GM18519 (cell line): ENCODE data around the gene DCAF11.
A peak's percentile ranks its signal among the peaks of the same experiment; 100 is the strongest.

Experiments used
- ATAC-seq: cut with Tn5 transposase; IDR thresholded peaks from one replicate; pipeline ENCODE4 v1.9.1; 2021; ENCODE audit warnings: mild to moderate bottlenecking, moderate library complexity; ENCODE audit not compliant: unreplicated experiment, low FRiP score

DCAF11 gene

GRCh38 chr14:24078146-24078545 lies 36.4 kb upstream of the DCAF11 start:
- ATAC-seq = no peak

- ATAC-seq = no peak
Measured at GRCh38 chr14:24079491-24080141, 35.0 kb upstream of the DCAF11 start.

- ATAC-seq = no peak
Measured at GRCh38 chr14:24080142-24080530, 34.4 kb upstream of the DCAF11 start.

- peak; percentile 70 for ATAC-seq
Measured at GRCh38 chr14:24080888-24081738, 33.5 kb upstream of the DCAF11 start.

GRCh38 chr14:24081739-24082211 lies 32.8 kb upstream of the DCAF11 start:
- no peak for ATAC-seq

GRCh38 chr14:24082411-24083080 lies 32.0 kb upstream of the DCAF11 start:
- ATAC-seq = no peak

- ATAC-seq = no peak
Measured at GRCh38 chr14:24083462-24083861, 31.1 kb upstream of the DCAF11 start.

- ATAC-seq = no peak
Measured at GRCh38 chr14:24084440-24084839, 30.1 kb upstream of the DCAF11 start.

GRCh38 chr14:24085215-24085614 lies 29.4 kb upstream of the DCAF11 start:
- ATAC-seq = no peak

DNA sequence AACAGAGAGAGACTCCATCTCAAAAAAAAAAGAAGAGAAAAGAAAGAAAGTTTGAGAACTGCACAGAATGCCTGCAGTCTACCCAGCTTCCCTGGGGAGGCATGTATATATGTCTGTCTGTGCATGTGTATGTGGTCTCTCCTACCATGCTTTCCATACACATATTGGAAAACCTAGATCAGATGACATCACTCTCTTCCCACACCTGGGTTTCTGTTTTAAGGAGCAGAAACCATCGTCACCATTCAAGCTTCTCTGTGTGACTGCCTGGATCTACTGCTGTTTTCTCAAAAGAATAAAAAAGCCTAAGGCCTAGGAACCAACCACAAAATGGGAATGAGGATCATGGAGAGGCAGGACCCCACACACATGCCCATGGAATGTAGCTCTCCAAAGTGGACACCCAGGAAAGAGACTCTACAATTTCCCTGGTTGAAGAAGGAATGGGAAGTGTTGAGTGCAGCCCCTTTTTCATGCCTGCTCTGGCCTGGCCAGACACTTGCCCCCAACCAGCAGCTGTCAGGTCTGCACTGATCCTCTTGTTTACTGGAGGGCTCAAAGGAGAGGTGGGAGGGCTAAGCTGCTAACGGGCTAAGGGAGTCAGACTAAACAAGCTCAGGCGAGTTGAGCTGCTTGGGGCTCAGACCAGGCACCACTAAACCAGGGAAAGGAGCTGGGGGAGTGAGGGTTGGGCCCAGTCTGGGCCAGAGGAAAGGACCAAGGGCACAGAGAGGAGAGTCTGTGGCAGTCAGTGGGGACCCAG lies 28.2 kb upstream of the DCAF11 start:
- no peak for ATAC-seq

GRCh38 chr14:24087004-24087403 lies 27.6 kb upstream of the DCAF11 start:
- no peak for ATAC-seq

DNA sequence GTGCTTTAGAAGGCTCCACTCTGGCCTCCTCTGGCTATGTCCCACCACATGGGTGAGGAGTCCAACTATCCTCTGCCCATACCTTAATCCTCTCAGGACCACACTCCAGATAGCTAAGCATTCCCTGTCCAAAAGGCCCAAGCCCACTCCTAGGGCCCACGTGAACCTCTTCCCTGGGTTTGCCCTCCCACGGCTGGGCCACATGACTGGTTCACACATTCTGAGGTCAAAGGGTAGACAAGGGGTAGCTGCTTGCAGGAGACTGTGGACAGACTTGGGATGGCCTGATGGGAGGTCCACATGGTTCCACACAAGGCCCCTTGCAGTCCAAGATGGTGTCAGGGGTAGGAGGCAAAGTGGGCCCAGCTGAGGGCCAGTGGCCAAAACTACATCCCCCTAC lies 26.5 kb upstream of the DCAF11 start:
- ATAC-seq = no peak

DNA sequence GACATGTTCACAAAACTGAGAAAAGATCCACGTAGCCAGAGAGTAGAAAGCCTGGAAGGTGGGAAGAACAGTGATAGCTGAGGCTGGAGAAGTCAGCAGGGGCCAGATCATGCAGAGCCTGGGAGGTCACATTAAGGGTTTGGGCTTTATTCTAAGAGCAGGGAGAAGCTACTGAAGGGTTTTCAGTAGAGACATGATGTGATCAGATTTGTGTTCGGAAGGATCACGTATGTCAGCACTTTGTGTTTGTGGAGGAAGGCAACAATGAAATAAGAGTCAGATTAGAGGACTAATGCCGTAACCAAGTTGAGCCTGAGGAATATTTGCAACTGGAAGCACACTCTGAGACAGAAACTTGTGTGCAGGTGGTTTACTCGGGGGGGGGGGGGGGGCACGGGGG lies 24.7 kb upstream of the DCAF11 start:
- no peak for ATAC-seq

- no peak for ATAC-seq
Measured at GRCh38 chr14:24092110-24092504, 22.5 kb upstream of the DCAF11 start.

DNA sequence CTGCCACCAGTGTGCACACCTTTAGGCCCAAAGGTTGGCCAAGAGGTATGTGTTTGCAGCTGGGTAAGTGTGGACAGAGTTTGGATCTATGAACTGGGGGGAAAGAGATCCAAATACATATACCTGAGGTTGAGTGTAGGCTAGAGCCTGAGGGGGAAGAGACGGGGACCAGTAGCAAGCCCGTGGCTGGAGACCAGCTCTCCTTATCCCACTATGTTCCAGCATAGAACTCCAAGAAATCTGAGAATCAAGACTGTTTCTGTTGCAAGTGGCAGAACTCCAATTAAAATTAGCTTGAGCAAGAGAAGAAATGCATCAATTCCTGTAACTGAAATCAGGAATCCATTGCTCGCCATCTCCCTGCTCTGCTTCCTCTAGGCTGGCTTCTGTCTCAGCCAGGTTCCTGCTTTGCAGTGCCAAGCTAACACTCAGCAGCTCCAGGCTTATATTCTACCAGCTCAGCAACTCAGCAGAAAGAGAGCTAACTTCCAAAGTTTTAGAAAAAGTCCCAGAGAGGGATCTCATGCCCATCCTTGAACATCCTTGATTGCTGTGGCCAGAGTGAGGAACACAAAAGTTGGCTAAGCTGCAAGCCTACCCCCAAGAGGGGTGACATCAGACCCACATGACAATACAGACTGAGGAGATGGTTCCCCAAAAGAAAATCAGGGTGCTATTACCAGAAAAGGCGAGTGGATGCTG lies 21.9 kb upstream of the DCAF11 start:
- no peak for ATAC-seq

- ATAC-seq = no peak
Measured at GRCh38 chr14:24093207-24093900, 21.2 kb upstream of the DCAF11 start.

DNA sequence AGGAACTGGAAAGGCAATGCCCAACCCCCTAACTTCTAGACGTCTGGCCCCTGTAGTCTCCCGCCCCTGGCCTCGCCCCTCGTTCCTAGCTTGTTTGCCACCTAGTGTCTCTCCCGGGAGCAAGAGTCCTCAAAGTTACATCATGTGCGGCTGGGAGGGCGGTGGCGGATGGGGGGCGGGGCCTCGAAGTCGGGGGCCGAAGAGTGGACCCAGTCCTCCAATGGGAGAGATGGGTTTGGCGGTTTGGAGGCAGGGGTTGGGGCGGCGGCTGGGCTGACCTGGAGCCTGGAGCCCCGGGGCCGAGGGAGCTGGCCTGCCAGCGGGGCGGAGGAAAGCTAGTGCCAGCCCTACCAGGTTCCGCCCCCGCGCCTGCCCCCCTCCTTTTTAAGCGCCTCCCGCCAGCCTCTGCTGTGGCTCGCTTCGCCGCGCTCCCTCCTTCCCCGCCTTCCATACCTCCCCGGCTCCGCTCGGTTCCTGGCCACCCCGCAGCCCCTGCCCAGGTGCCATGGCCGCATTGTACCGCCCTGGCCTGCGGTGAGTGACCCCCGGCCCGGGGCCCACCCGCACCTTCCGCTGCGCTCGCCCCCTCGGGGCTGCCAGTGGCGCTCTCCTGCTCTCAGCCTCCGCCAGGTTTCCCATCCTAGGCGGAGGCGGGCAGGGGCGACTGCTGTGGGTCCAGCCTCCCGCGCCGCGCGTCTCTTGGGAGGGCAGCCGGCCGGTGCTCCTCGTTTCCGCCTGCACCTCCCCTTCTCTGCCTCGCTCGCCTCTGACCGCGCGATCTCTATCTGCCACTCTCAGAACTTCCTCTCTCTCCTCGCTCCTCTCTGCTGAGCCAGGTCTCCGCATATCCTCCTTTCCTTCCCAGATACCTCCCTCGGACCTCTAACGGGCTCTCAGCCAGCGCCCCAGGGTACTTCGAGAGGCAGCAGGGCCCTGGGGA lies 20.4 kb upstream of the DCAF11 start, which contains the start of gene PCK2:
PCK2 (plus strand) TSS at position 411 of the 940 bp plus-strand sequence; CDS start at position 506, 95 bp downstream.
- ATAC-seq = no peak

GRCh38 chr14:24094841-24095270 lies 19.7 kb upstream of the DCAF11 start:
- no peak for ATAC-seq
